GM12878 (cell line): ENCODE results near the gene MACROD2. TPM values are rescaled to one million over a fixed set of nuclear protein-coding genes. Genes with fewer than 3 reads are reported as not detected.

ENCODE experiments used
- ATAC-seq: fragments of 200-7000 bp; cut with Tn5 transposase; 3 replicates; pipeline ENCODE4 v1.9.1; 2020; ENCODE audit warnings: mild to moderate bottlenecking, moderate library complexity
- BruUV-seq: library from RNA; stranded (reverse); fragments of 400-500 nt; replicated peaks from 2 replicates; lab custom pipeline; 2021; lab: Mats Ljungman, UMichigan
- CTCF ChIA-PET: fragments of 300-600 bp; sonication (Branson Sonifier 250); formaldehyde crosslinking; extraction: SDS; loops from one replicate; lab custom pipeline; 2021; ENCODE audit warnings: inconsistent platforms; lab: Yijun Ruan, JAX
- POLR2A ChIA-PET: fragments of 350-600 bp; formaldehyde crosslinking; extraction: SDS; loops from one replicate; lab custom pipeline; 2021; ENCODE audit warnings: inconsistent platforms; lab: Charles Lee
- RAD21 ChIA-PET: fragments of 300-600 bp; sonication (Branson Sonifier 250); formaldehyde crosslinking; loops from one replicate; lab custom pipeline; 2023; ENCODE audit warnings: antibody characterized with exemption; ENCODE audit not compliant: unreplicated experiment; lab: Charles Lee
- SMC1A ChIA-PET: fragments of 300-600 bp; sonication (Branson Sonifier 250); formaldehyde crosslinking; loops from one replicate; lab custom pipeline; 2023; ENCODE audit not compliant: unreplicated experiment, uncharacterized antibody; lab: Charles Lee
- DNase-seq: peaks from one replicate; pipeline ENCODE4 v3.0.0-alpha.2; 2011; ENCODE audit warnings: low read depth, low spot score
- FAIRE-seq: peaks from 3 replicates; lab custom pipeline; 2011; peaks lifted over from hg19 to GRCh38; lab: Jason Lieb, UNC
- H2AFZ ChIP-seq: 2 replicates; pipeline ENCODE4 v1.6.0; 2011; ENCODE audit warnings: low read depth, low read length, control low read depth; ENCODE audit not compliant: control insufficient read depth
- H3K27ac ChIP-seq: 2 replicates; pipeline ENCODE4 v1.5.1; 2011; ENCODE audit warnings: control low read depth; ENCODE audit not compliant: control insufficient read depth, insufficient read depth
- H3K27me3 ChIP-seq, 2 experiments: replicated peaks in 1 of 2; 2 replicates each; pipeline versions ENCODE4 v1.6.0 to v1.6.1; 2011; ENCODE audit warnings: low read length in 1 of 2; ENCODE audit not compliant: control insufficient read depth in 2 of 2, insufficient read depth in 2 of 2
- H3K36me3 ChIP-seq, 2 experiments: 2 replicates each; pipeline ENCODE4 v1.5.1; 2011; ENCODE audit warnings: low read length in 1 of 2; ENCODE audit not compliant: control insufficient read depth in 2 of 2, insufficient read depth in 2 of 2
- H3K4me1 ChIP-seq: 2 replicates; pipeline ENCODE4 v1.6.1; 2011; ENCODE audit warnings: mild to moderate bottlenecking, low read length, moderate library complexity, mixed read lengths; ENCODE audit not compliant: control insufficient read depth, insufficient read depth
- H3K4me2 ChIP-seq: 2 replicates; pipeline ENCODE4 v1.6.0; 2011; ENCODE audit warnings: control low read depth; ENCODE audit not compliant: control insufficient read depth, insufficient read depth
- H3K4me3 ChIP-seq: fragments of 200-600 bp; sonication (generic); 2 replicates; pipeline ENCODE4 v1.5.1; 2016
- H3K79me2 ChIP-seq: 2 replicates; pipeline ENCODE4 v1.6.0; 2011; ENCODE audit warnings: low read length; ENCODE audit not compliant: control insufficient read depth, insufficient read depth
- H3K9ac ChIP-seq: 2 replicates; pipeline ENCODE4 v1.8.0; 2011; ENCODE audit warnings: low read length, control low read depth, mixed read lengths; ENCODE audit not compliant: control insufficient read depth, insufficient read depth
- H3K9me3 ChIP-seq: replicated peaks from 3 replicates; pipeline ENCODE4 v1.5.1; 2011; ENCODE audit warnings: mild to moderate bottlenecking, low read length; ENCODE audit not compliant: control insufficient read depth, insufficient read depth
- H4K20me1 ChIP-seq: 2 replicates; pipeline ENCODE4 v1.6.0; 2011; ENCODE audit not compliant: control insufficient read depth, insufficient read depth
- CHD2 ChIP-seq: IDR thresholded peaks from 2 replicates; pipeline ENCODE4 v1.6.1; 2011; ENCODE audit warnings: low read depth, low read length, improper control_type of control experiment, borderline replicate concordance
- CTCF ChIP-seq, 3 experiments: IDR thresholded peaks in 2 of 3; conservative IDR thresholded peaks in 1 of 3; 2 replicates each; pipeline ENCODE4 v1.5.1; 2011; ENCODE audit warnings: low read depth in 3 of 3, low read length in 3 of 3, mild to moderate bottlenecking in 3 of 3, control low read depth in 2 of 3, moderate library complexity in 2 of 3, inconsistent platforms in 1 of 3, mixed read lengths in 1 of 3; ENCODE audit not compliant: control insufficient read depth in 2 of 3, insufficient read depth in 1 of 3; ENCODE audit errors: extremely low read depth in 1 of 3
- PAX5 ChIP-seq: IDR thresholded peaks from 2 replicates; pipeline ENCODE4 v1.6.1; 2011; ENCODE audit warnings: low read depth, low read length, borderline replicate concordance
- RAD21 ChIP-seq: IDR thresholded peaks from 2 replicates; pipeline ENCODE4 v1.6.1; 2011; ENCODE audit warnings: mild to moderate bottlenecking, low read depth, low read length, moderate library complexity; ENCODE audit not compliant: insufficient read depth
- SMC3 ChIP-seq: IDR thresholded peaks from 2 replicates; pipeline ENCODE4 v1.6.1; 2011; ENCODE audit warnings: low read length, improper control_type of control experiment, borderline replicate concordance
- SRF ChIP-seq, 2 experiments: IDR thresholded peaks; 2 replicates each; pipeline ENCODE4 v1.6.1; 2011; ENCODE audit warnings: low read depth in 2 of 2, low read length in 2 of 2, mild to moderate bottlenecking in 1 of 2, moderate library complexity in 1 of 2
- USF1 ChIP-seq: IDR thresholded peaks from 2 replicates; pipeline ENCODE4 v1.6.1; 2011; ENCODE audit warnings: borderline replicate concordance, low read depth, mild to moderate bottlenecking, moderate library complexity, mixed read lengths, low read length; ENCODE audit not compliant: insufficient read depth; ENCODE audit errors: extremely low read length
- WGBS: methylation state at CpG from one replicate; pipeline ENCODE4 v1.1.6; 2016; ENCODE audit warnings: low lambda C conversion rate; ENCODE audit not compliant: insufficient replicate concordance, insufficient coverage; ENCODE audit errors: missing lambda C conversion rate; 5-methylcytosine and 5-hydroxymethylcytosine counted together
- in situ Hi-C: fragments of 300-500 bp; cut with MboI; formaldehyde crosslinking; loops from 9 replicates; pipeline ENCODE4 v1.14.3; 2018; ENCODE audit warnings: mixed read lengths
- intact Hi-C: fragments of 100-400 bp; cut with micrococcal nuclease; formaldehyde crosslinking; loops from one replicate; pipeline ENCODE4 v1.14.2; 2022; ENCODE audit not compliant: unreplicated experiment
- polyA plus RNA-seq, 11 experiments: library from polyadenylated mRNA; depleted of rRNA in 4 of 11; unstranded in 6 of 11; stranded (reverse) in 5 of 11; fragments of >200 nt; fragmentation: Nextera tagmentation in 4 of 11; fragmentation: Illumina TruSeq in 1 of 11; extraction: Ambion mirVana in 4 of 11; extraction: Trizol in 1 of 11; gene quantifications; 1 replicate in 1 of 11; 2 replicates in 10 of 11; pipeline versions ENCODE4 v1.2.1 to v1.2.3, GENCODE V29; 2011 to 2016; ENCODE audit warnings: inconsistent platforms in 2 of 11, missing spikeins in 2 of 11, low read depth in 1 of 11
- total RNA-seq, 4 experiments: library from RNA; depleted of rRNA in 3 of 4; stranded (reverse); fragments of >200 nt in 3 of 4; fragmentation: Illumina TruSeq in 1 of 4; extraction: Trizol in 1 of 4; gene quantifications; 2 replicates each; pipeline versions ENCODE4 v1.2.1 to v1.2.3, GENCODE V29; 2013 to 2021

MACROD2 gene
- total and polyA plus RNA-seq, 10 of the 15 experiments (the other 5 are each of a cell fraction or from before 2014, with no cell fraction given) = 1.1 to 21.5 (median 2.2) TPM

GRCh38 chr20:14334306-14334930, 339.1 kb downstream of the MACROD2 start:
- in situ Hi-C loops (loop anchor here (10.0 to 25.0 kb wide), 2 partner anchors 900 to 1328 kb away; no protein-coding TSS in a partner anchor), intact Hi-C loops (loop anchor here (10.0 kb wide), 1 partner anchor 620 kb away; no protein-coding TSS in a partner anchor)
- Histone ChIP-seq H3K27ac (no peak overlapping the region), H4K20me1 (no peaks in the 10 kb centered on the region), H3K4me2 (no peak overlapping the region), H3K9ac (no peak overlapping the region), H3K4me3 (no peak overlapping the region), H2AFZ (no peak overlapping the region), H3K27me3 (no peaks in the 10 kb centered on the region), H3K79me2 (no peaks in the 10 kb centered on the region)
- no peak for DNase-seq
- WGBS = 22% methylated on average over 2 of the region's 3 CpGs
- POLR2A ChIA-PET = no interaction called here
- RAD21 ChIA-PET = no interaction called here
- no peak for TF ChIP-seq CHD2
- no peak for TF ChIP-seq SRF (IDR thresholded peaks at IDR 0.05; ENCODE audit: low read depth in 2 of 2, low read length in 2 of 2)
- peak; percentile 46 for TF ChIP-seq RAD21
- no peak for TF ChIP-seq PAX5
- no peak for TF ChIP-seq USF1
- TF ChIP-seq CTCF (IDR thresholded peaks at IDR 0.05 in 2 of 3, conservative IDR thresholded peaks at IDR 0.05 in 1 of 3; ENCODE audit: control insufficient read depth in 2 of 3, extremely low read depth in 1 of 3, insufficient read depth in 1 of 3, low read depth in 3 of 3, low read length in 3 of 3) = peak; percentile 11 to 45 (median 21); a peak in 2 of 6 replicates
- peak; percentile 17; the same call in 1 of the 2 replicates for TF ChIP-seq SMC3
- TF ChIP-seq, all 136 proteins: peak for 3
- BruUV-seq = no TSS peak
- ATAC-seq = peak; percentile 56
- ChIA-PET CTCF (interaction anchor here (0.6 to 1.0 kb wide), 2 partner anchors 280 to 613 kb away, joined by 3 to 4 read pairs; no protein-coding TSS in a partner anchor), SMC1A (interaction anchor here (0.7 kb wide), 1 partner anchor 503 kb away, joined by 3 read pairs; no protein-coding TSS in a partner anchor)
- H3K36me3 ChIP-seq = no peaks in the 10 kb centered on the region
- H3K9me3 ChIP-seq = no peaks in the 10 kb centered on the region
- FAIRE-seq = no peak
- no peaks in the 10 kb centered on the region for H3K4me1 ChIP-seq
